Brain pericyte (primary cell): ENCODE data around the gene TRPM2.
"Not testable (repeated sequence)": the region's sequence is repeated elsewhere in the genome, so short reads cannot be mapped to it uniquely, and the experiment has no call there.

Experiments
- DNase-seq: peaks from one replicate; pipeline ENCODE4 v3.0.0-alpha.2; 2012; ENCODE audit warnings: low read depth, low spot score

TRPM2 gene

GRCh38 chr21:44395260-44395659, 41.8 kb downstream of the TRPM2 start:
- no peak for DNase-seq

GRCh38 chr21:44396803-44397202, 43.4 kb downstream of the TRPM2 start:
- DNase-seq: not testable (repeated sequence)

- DNase-seq: no peak
Measured at GRCh38 chr21:44397431-44398031, 44.1 kb downstream of the TRPM2 start.

- no peak for DNase-seq
Measured at GRCh38 chr21:44398499-44398898, 45.1 kb downstream of the TRPM2 start.

- no peak for DNase-seq
Measured at GRCh38 chr21:44399151-44399954, 45.9 kb downstream of the TRPM2 start.

GRCh38 chr21:44399955-44400790, 46.8 kb downstream of the TRPM2 start:
- no peak for DNase-seq

- DNase-seq: no peak
Measured at GRCh38 chr21:44400791-44401385, 47.5 kb downstream of the TRPM2 start.

- no peak for DNase-seq
Measured at GRCh38 chr21:44401386-44402160, 48.2 kb downstream of the TRPM2 start.

GRCh38 chr21:44402323-44403105, 49.1 kb downstream of the TRPM2 start:
- no peak for DNase-seq

GRCh38 chr21:44403106-44404020, 49.9 kb downstream of the TRPM2 start:
- DNase-seq: no peak

GRCh38 chr21:44404482-44404881, 51.1 kb downstream of the TRPM2 start:
- not testable (repeated sequence) for DNase-seq

- DNase-seq: no peak
Measured at GRCh38 chr21:44405091-44405947, 51.9 kb downstream of the TRPM2 start.

GRCh38 chr21:44405948-44406872, 52.8 kb downstream of the TRPM2 start:
- DNase-seq: no peak

- no peak for DNase-seq
Measured at GRCh38 chr21:44406953-44407352, 53.5 kb downstream of the TRPM2 start.

GRCh38 chr21:44407493-44407892, 54.1 kb downstream of the TRPM2 start:
- no peak for DNase-seq

GRCh38 chr21:44408226-44408625, 54.8 kb downstream of the TRPM2 start:
- DNase-seq: no peak

- no peak for DNase-seq
Measured at GRCh38 chr21:44413566-44414290, 60.3 kb downstream of the TRPM2 start.
